HUES48 (cell line): ENCODE measurements around the gene MYO1E.

Experiments
- H3K27ac ChIP-seq: one replicate; pipeline ENCODE4 v1.7.0; 2013; ENCODE audit warnings: low read depth, low read length, inconsistent platforms
- H3K27me3 ChIP-seq: 2 replicates; pipeline ENCODE4 v1.6.1; 2013; ENCODE audit warnings: mild to moderate bottlenecking, low read length; ENCODE audit not compliant: control insufficient read depth, insufficient read depth
- H3K36me3 ChIP-seq: 2 replicates; pipeline ENCODE4 v1.6.1; 2013; ENCODE audit warnings: low read length; ENCODE audit not compliant: control insufficient read depth, insufficient read depth
- H3K4me1 ChIP-seq: 2 replicates; pipeline ENCODE4 v1.6.1; 2013; ENCODE audit warnings: mild to moderate bottlenecking, low read length; ENCODE audit not compliant: control insufficient read depth, insufficient read depth
- H3K4me3 ChIP-seq: 2 replicates; pipeline ENCODE4 v1.5.1; 2013; ENCODE audit warnings: mild to moderate bottlenecking, low read depth, low read length
- H3K9ac ChIP-seq: 2 replicates; pipeline ENCODE4 v1.6.1; 2013; ENCODE audit warnings: mild to moderate bottlenecking, low read depth, low read length, moderate library complexity
- H3K9me3 ChIP-seq: 2 replicates; pipeline ENCODE4 v1.6.1; 2013; ENCODE audit warnings: low read length; ENCODE audit not compliant: control insufficient read depth, insufficient read depth

Gene MYO1E

GRCh38 chr15:59191855-59192237, 180.8 kb downstream of the MYO1E start:
- no peak overlapping the region for H3K9ac ChIP-seq
- H3K36me3 ChIP-seq: peaks cover 90% of the 10 kb centered on the region
- no peak overlapping the region for H3K4me3 ChIP-seq
- no peaks in the 10 kb centered on the region for H3K4me1 ChIP-seq
- no peaks in the 10 kb centered on the region for H3K9me3 ChIP-seq
- no peaks in the 10 kb centered on the region for H3K27me3 ChIP-seq
- H3K27ac ChIP-seq: no peak overlapping the region

GRCh38 chr15:59190291-59190690, 182.4 kb downstream of the MYO1E start:
- Histone ChIP-seq H3K9me3 (no peaks in the 10 kb centered on the region), H3K4me3 (no peak overlapping the region), H3K4me1 (no peaks in the 10 kb centered on the region), H3K27me3 (no peaks in the 10 kb centered on the region), H3K36me3 (peaks cover 87% of the 10 kb centered on the region), H3K27ac (no peak overlapping the region), H3K9ac (no peak overlapping the region)

GRCh38 chr15:59189241-59189640, 183.4 kb downstream of the MYO1E start:
- H3K4me3 ChIP-seq: no peak overlapping the region
- H3K9me3 ChIP-seq: no peaks in the 10 kb centered on the region
- no peaks in the 10 kb centered on the region for H3K27me3 ChIP-seq
- H3K27ac ChIP-seq: no peak overlapping the region
- no peak overlapping the region for H3K9ac ChIP-seq
- H3K36me3 ChIP-seq: peaks cover 84% of the 10 kb centered on the region
- no peaks in the 10 kb centered on the region for H3K4me1 ChIP-seq

- Histone ChIP-seq H3K9ac (no peak overlapping the region), H3K4me3 (no peak overlapping the region), H3K27ac (no peak overlapping the region), H3K9me3 (no peaks in the 10 kb centered on the region), H3K27me3 (no peaks in the 10 kb centered on the region), H3K36me3 (peaks cover 75% of the 10 kb centered on the region), H3K4me1 (no peaks in the 10 kb centered on the region)
Measured at GRCh38 chr15:59186501-59186900, 186.2 kb downstream of the MYO1E start.

- Histone ChIP-seq H3K9me3 (no peaks in the 10 kb centered on the region), H3K4me3 (no peak overlapping the region), H3K9ac (no peak overlapping the region), H3K27me3 (no peaks in the 10 kb centered on the region), H3K4me1 (no peaks in the 10 kb centered on the region), H3K27ac (no peak overlapping the region), H3K36me3 (peaks cover 70% of the 10 kb centered on the region)
Measured at GRCh38 chr15:59185725-59186124, 186.9 kb downstream of the MYO1E start.

- Histone ChIP-seq H3K36me3 (peaks cover 62% of the 10 kb centered on the region), H3K9me3 (no peaks in the 10 kb centered on the region), H3K27me3 (no peaks in the 10 kb centered on the region), H3K27ac (no peak overlapping the region), H3K4me1 (no peaks in the 10 kb centered on the region), H3K9ac (no peak overlapping the region), H3K4me3 (no peak overlapping the region)
Measured at GRCh38 chr15:59180945-59181600, 191.6 kb downstream of the MYO1E start.

- Histone ChIP-seq H3K27ac (no peak overlapping the region), H3K4me1 (peaks cover 9% of the 10 kb centered on the region), H3K9me3 (no peaks in the 10 kb centered on the region), H3K9ac (no peak overlapping the region), H3K36me3 (peaks cover 56% of the 10 kb centered on the region), H3K4me3 (no peak overlapping the region), H3K27me3 (no peaks in the 10 kb centered on the region)
Measured at GRCh38 chr15:59179717-59180116, 193.0 kb downstream of the MYO1E start.

- H3K36me3 ChIP-seq: peaks cover 59% of the 10 kb centered on the region
- H3K9ac ChIP-seq: no peak overlapping the region
- H3K4me3 ChIP-seq: no peak overlapping the region
- H3K27ac ChIP-seq: no peak overlapping the region
- peaks cover 9% of the 10 kb centered on the region for H3K4me1 ChIP-seq
- H3K27me3 ChIP-seq: no peaks in the 10 kb centered on the region
- no peaks in the 10 kb centered on the region for H3K9me3 ChIP-seq
Measured at GRCh38 chr15:59178151-59178695, 194.4 kb downstream of the MYO1E start.

- Histone ChIP-seq H3K9me3 (no peaks in the 10 kb centered on the region), H3K27ac (no peak overlapping the region), H3K9ac (no peak overlapping the region), H3K36me3 (peaks cover 64% of the 10 kb centered on the region), H3K4me1 (peaks cover 9% of the 10 kb centered on the region), H3K4me3 (no peak overlapping the region), H3K27me3 (no peaks in the 10 kb centered on the region)
Measured at GRCh38 chr15:59177317-59177660, 195.4 kb downstream of the MYO1E start.

GRCh38 chr15:59176653-59177316, 195.9 kb downstream of the MYO1E start:
- no peak overlapping the region for H3K4me3 ChIP-seq

More at GRCh38 chr15:59176653-59177316, 195.9 kb downstream of the MYO1E start:
- no peak overlapping the region for H3K27ac ChIP-seq
- no peak overlapping the region for H3K9ac ChIP-seq
- no peaks in the 10 kb centered on the region for H3K9me3 ChIP-seq
- H3K36me3 ChIP-seq: peaks cover 66% of the 10 kb centered on the region
- peaks cover 9% of the 10 kb centered on the region for H3K4me1 ChIP-seq
- no peaks in the 10 kb centered on the region for H3K27me3 ChIP-seq
